HG03521 (cell line): ENCODE data around the gene RANBP3.
"Not testable (repeated sequence)": the region's sequence is repeated elsewhere in the genome, so short reads cannot be mapped to it uniquely, and the experiment has no call there.

Source experiments
- ATAC-seq: cut with Tn5 transposase; IDR thresholded peaks from one replicate; pipeline ENCODE4 v1.9.1; 2021; ENCODE audit warnings: mild to moderate bottlenecking, moderate library complexity; ENCODE audit not compliant: unreplicated experiment

Gene RANBP3

DNA sequence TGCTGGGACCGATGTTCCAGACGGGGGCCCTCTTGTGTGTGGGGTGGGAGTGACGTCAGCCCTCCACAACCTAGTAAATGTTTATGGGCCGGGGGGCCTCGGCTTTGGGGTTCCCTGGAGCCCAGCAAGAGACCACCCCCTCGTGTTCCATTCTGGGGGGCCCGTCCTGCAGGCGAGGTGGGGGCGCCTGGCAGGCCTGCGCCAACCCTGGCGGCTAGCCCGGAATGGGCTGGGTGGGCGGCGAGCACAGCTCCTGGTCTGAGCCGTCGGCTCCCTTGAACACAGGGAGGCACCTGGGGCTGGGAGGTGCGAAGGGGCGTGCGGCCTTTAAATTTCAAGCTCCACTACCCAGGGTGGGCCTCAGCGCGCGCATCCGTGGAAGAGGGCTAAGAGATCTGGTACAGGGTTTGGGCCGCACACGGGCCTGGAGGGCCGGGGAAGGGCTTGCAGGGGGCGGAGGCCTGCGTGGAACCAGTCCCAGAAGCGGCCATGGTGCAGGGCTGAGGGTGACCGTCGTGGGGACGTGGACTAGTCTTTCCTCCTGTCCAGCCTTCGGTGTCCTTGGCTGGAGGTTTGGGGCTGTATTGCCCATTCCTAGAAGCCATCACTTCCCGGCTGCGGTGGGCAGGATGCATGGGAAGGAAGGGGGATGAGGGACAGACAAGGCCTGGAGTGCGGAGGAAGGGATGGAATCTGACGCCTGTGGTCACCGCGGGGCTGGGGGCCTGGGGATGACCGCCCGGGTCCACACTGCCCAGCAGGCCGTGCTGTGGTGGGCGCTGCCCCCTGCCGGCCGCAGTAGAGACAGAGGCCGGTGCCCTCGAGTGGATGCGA, 85.8 kb downstream of the RANBP3 start:
- no peak for ATAC-seq

DNA sequence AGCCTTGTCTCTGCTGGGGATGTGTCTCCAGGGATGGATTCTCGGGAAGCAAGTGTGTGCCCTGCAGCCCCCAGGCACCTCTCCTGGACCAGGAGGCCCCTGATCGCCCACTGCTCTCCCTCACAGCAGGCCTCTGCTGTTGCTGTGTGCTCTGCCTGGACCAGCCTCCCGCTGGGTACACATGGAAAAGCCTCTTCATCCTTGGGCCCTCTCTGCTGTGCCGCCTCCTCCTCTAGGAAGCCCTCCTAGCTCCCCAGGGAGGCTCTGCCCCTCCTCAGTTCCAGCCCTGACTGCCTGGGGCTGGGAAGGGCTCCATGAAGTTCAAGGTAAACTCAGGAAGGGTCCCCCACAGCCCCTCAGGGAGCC, 86.4 kb downstream of the RANBP3 start:
- no peak for ATAC-seq

DNA sequence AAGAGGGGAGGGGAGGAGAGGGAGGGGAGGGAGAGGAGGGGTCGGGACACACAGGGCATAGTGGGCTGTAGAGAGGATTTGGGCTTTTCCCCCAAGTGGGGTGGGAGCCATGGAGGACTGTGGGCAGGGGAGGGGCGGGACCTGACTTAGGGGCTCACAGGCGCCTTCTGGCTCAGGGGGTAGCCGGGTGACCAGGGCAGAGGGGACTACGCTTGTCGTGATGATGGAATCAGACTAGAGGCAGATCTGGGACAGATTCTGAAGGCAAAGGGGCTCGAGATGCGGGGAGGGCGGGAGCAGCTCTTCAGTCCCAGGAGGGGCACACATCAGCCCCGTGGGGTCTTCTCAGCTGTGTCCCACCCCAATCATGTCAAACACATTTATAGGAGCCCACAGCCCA, 87.8 kb downstream of the RANBP3 start:
- ATAC-seq = no peak

DNA sequence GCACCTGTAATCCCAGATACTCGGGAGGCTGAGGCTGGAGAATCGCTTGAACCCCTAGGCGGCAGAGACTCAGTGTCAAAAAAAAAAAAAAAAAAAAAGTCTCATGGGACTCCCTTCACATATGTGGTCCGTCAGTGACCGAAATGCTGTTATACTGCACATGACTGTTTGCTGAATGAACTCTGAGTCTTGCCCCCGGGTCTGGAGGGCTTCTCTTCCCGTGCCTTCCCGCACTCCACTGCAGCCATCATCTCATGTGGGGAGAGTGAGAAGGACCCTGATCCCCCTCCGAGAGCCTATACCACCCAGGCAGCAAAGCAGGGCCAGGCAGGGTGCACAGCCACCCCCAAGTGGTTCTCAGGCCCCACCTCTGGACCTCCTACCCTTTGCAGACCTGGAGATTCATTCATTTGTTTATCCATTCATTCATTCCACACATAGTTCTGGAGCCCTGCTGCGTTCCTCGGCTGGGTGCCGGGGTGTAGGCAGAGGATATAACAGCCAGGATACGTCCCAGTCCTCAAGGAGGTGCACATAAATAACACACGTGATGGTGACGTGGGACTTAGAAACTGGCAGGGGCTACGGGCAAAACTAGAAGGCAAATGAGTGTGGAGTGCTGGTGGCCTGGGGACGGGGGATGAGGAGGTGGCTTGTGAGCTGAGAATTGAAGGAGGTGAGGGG, 88.5 kb downstream of the RANBP3 start:
- ATAC-seq = no peak

DNA sequence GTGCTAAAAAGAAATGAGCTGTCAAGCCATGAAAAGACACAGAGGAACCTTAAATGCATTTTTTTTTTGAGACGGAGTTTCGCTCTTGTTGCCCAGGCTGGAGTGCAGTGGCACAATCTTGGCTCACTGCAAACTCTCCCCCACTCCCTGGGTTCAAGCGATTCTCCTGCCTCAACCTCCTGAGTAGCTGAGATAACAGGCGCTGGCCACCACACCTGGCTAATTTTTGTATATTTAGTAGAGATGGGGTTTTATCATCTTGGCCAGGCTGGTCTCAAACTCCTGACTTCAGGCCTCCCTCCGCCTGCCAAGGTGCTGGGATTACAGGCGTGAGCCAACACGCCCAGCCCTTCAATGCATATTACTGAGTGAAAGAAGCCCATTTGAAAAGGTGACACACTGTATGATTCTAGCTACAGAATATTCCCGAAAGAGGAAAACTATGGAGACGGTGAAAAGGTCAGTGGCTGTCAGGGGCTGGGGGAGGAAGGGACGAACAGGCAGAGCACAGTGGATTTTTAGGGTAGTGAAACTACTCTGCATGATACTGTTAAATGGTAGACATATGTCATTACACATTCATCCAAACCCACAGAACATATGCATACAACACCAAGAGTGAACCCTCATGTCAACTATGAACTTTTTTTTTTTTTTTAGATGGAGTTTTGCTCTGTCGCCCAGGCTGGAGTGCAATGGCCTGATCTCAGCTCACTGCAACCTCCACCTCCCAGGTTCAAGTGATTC, 93.7 kb downstream of the RANBP3 start:
- ATAC-seq = not testable (repeated sequence)

DNA sequence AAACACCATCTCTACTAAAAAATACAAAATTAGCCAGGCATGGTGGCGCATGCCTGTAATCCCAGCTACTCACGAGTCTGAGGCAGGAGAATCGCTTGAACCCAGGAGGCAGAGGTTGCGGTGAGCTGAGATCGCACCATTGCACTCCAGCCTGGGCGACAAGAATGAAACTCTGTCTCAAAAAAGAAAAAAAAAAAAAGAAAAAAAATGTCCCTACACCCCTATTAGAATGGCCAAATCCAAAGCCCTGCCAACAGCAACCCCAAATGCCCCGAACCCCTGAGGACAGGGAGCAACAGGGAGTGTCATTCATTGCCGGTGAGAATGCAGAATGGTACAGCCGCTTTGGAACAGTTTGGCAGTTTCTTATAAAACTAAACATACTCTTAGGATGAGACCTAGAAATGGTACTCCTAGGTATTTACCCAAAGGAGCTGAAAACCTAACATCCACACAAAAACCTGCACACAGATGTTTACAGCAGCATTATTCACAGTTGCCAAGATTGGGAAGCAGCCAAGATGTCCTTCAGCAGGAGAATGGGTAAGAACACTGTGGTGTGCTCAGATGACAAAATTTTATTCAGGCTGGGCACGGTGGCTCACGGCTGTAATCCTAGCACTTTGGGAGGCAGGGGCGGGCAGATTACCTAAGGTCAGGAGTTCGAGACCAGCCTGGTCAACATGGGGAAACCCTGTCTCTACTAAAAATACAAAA, 94.6 kb downstream of the RANBP3 start:
- ATAC-seq = not testable (repeated sequence)

DNA sequence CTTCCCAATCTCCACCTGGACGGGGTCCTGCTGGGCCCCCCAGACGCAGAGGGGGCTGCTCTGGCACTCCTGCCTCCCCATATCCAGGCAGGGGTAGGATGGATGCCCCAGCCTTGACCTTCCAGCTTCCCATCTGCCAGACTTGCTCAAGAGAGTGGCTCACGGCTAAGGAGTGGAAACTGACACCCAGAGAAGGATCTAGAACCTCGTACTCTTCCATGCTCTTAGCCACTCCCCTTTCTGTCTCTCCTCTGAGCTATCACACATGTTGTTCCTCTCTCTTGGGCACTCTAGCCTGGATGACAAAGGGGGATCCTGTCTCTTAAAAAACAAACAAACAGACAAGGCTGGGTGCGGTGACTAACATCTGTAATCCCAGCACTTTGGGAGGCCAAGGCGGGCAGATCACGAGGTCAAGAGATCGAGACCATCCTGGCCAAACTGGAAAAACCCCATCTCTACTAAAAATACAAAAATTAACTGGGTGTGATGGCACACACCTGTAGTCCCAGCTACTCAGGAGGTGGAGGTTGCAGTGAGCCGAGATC, 95.4 kb downstream of the RANBP3 start:
- no peak for ATAC-seq

DNA sequence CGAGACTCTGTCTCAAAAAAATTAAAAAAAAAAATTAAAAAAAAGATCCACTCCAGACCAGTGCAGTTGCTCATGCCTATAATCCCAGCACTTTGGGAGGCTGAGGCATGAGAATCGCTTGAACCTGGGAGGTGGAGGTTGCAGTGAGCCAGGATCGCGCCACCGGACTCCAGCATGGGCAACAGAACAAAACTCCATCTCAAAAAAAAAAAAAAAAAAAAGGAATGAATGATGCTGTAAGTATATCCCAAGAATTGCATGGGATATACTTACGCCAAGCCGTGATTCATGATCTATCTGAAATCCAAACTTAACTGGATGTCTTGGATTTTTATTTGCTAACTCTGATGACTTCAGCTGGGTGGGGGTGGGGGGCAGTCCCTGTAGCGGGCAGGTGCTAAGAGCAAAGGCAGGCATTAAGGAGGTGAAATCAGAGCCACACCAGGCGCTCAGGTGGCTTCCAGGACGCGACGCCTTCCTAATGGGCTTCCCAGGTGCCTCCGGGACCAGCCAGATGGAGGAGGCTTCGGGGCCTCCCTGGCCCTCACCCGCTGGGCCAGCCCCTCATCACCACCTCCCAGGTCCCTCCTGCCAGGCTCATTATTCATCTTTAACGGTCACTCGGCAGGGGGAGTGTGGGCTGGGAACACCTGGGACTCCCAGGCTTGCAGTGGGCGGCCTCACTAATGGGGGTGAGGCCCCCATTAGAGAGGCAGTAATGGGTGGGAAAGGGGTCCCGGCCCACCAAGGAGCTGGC, 96.2 kb downstream of the RANBP3 start:
- ATAC-seq = no peak

DNA sequence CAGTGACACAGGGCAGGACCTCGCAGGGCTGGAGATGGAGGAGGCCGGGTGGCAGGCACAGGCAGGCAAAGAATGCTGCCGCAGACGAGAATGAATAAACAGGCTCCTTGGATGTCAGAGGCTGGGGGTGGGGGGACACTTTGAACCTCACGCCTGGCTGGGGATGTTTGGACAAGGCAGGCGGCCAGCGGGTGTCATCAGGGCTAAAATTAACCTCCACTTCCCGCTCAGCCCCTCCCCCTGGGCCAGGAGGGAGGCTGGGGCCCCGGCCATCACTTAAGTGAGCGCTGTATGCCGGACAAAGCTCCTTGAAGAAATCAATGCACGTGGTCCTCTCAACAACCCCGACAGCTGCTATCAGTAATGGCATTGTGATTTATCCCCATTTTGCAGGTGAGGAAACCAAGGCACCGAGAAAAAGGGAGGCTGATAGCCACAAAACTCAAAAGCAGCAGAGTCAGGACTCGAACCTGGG, 97.3 kb downstream of the RANBP3 start:
- no peak for ATAC-seq

DNA sequence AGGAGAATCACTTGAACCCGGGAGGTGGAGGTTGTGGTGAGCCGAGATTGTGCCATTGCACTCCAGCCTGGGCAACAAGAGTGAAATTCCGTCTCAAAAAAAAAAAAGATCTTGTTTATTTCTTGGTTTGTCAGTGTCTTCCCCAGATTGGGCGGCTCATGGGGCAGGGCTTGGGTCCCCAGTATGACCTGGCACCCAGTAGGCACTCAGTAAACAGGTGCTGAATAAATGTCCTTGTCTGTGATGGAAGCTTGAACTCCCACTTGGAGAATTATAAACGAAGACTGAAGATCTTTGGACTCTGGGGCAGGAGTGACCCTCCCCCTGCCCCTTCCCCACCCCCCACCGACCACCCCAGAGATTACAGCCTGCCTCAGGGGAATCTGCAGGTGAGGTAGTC, 97.7 kb downstream of the RANBP3 start:
- no peak for ATAC-seq

DNA sequence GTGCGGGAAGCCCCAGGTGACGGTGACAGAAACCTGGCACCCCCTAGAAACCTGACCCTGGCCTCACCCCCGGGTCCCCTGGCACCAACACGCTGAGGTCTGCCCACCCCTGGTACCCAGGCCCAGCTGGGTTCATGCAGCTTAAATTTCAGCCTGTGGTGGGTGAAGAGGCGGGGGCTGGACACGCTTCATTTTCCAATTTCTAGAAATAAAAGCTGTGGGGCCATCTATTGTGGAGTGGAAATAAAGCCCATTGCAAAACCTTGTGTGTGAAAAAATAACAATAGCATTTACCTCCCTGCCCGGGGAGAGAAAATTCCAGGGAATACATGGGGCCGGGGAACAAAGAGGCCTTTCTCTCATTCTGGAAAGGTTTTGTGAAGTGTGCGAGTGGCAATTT, 100.1 kb downstream of the RANBP3 start:
- no peak for ATAC-seq

DNA sequence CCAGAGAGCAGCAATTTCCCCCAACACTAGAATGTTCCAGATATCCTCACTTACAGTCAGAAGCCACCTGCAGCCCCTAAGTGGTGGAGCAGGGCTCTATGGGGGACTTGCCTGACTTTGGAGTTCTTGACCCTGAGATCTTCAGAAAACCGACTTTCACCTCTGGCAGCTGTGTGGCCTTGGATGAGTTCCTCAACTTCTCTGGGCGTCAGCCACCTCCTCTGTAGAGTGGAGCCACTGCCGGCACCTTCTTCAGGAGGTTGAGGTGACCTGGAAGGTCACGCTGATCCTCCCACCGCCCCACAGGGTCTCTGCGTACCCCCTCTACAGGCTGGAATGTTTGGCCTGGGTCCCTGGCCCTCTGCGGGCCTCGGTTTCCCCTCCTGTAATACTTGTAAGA, 100.5 kb downstream of the RANBP3 start:
- no peak for ATAC-seq

DNA sequence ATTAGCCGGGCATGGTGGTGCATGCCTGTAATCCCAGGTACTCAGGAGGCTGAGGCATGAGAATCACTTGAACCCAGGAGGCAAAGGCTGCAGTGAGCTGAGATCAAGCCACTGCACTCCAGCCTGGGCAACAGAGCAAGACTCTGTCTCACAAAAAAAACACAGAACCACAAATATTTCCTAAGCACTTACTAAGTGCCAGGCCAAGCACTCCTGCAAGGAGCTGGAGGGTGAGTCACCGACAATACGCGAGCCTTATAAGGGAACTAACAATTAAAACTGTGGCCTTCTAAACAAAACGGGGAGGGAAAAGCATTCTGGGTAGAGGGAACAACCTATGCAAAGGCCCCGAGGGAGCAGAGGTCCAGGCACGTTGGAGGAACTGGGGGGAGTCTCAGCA, 103.4 kb downstream of the RANBP3 start:
- not testable (repeated sequence) for ATAC-seq

DNA sequence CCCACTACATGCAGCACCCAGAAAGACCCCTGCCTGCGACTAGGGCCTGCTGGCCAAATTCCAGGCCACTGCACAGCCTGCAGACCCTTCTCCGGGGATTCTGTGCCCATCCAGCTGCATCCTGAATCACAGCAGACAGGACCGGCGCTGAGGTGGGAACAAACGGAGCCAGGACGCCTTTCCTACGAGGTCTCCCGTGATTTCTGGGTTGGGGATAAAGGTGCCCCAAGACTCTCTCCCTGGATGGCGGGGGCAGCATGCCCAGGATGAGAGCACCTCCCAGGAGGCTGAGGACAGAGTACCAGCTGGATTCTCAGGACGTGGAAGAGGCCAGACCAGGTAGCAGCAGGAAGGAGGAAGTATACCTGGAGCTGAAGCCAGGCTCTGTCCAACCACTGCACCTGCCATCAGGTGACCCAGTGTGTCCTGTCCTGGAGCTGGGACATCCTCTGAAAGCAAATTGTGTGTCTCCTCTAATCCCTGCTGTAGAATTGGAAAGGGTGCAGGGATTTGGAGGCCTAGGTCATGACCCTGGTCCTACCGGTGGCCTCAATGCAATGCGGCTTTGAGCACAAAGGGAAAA, 104.2 kb downstream of the RANBP3 start:
- ATAC-seq = no peak

DNA sequence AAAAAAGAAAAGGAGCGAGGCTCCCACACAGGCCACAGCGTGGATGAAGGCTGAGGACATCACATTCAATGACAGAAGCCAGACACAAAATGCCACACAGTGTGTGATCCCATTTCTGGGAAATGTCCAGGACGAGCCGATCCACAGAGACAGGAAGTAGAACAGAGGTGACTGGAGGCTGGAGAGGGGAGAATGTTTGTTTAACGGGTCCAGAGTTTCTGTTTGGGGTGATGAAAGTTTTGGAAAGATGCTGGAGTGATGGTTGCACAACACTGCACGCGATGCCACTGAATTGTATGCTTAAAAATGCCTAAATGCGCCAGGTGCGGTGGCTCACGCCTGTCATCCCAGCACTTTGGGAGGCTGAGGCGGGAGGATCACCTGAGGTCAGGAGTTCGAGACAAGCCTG, 107.0 kb downstream of the RANBP3 start:
- no peak for ATAC-seq

DNA sequence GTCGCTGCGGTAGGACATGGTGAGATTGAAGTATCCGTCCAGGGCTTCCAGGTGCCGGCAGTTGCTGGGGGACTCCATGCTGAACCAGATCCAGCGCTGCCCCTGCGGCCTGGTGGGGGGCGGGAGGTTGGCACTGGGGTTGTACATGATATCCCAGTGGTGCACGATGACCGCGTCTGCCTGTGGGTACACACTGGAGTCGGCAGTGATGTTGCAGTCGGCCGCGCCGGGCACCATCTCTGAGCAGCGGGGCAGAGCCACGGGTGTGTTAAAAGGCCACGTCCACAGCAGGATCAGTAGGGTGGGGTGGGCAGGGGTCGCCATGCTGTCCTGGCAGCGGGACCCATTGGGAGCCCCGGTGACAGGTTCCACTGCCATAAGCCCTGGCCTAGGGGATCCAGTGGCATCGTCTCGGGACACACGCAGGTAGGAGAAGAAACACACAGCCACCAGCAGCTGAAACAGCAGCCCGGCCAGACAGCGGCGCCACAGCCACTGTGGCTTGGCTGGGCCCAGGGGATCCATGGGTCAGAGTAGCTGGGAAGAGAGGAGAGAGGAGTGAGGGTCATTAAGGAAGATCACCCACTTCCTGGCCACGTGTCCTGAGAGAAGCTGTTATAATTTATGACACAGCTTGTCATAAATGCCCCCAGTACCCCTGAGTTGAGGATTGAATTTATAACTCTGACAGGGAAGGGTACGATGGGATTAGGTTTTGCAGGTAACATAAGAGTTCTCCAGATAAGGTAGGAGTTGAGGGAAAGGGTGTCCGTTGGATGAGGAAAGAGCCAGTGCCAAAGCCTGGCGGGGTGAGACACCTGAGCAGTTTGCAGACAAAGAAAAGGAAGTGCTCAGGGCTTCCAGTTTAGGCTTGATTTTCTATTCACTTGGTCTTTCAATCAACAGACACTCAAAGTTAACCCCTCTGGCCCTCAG, 110.5 kb downstream of the RANBP3 start:
- no peak for ATAC-seq
